ENCODE data around the gene DHRSX. TPM values are rescaled to one million over a fixed set of nuclear protein-coding genes. Genes with fewer than 3 reads are reported as not detected.

The DHRSX gene
- total and polyA plus RNA-seq, 9 of the 15 experiments (the other 6 are each of a cell fraction or from before 2014, with no cell fraction given) = 0.59 to 11.0 (median 6.2) TPM

DNA sequence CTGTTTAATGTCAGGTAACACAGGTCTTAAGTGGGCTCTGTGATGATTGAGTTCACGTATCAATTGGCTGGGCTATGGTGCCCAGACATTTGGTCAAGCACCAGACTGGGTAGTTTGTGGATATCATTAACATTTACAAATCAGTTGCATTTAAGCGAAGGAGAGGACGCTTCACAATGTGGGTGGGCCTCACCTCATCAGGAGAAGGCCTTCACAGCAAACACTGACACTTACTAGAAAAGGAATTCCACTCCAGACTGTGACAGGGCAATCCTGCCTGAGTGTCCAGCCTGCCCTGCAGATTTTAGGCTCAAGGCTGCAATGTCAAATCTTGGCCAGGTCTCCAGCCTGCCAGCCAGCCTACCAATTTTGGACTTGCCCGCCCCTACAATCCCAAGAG, 270.3 kb downstream of the DHRSX start:
- no peaks in the 10 kb centered on the region for H3K36me3 ChIP-seq (ENCODE audit: control insufficient read depth, insufficient read depth, low read length)
- intact Hi-C loops (cut with micrococcal nuclease) = loop anchor here (5.0 kb wide), 2 partner anchors 87 to 232 kb away; no protein-coding TSS in a partner anchor
- no peak for FAIRE-seq

DNA sequence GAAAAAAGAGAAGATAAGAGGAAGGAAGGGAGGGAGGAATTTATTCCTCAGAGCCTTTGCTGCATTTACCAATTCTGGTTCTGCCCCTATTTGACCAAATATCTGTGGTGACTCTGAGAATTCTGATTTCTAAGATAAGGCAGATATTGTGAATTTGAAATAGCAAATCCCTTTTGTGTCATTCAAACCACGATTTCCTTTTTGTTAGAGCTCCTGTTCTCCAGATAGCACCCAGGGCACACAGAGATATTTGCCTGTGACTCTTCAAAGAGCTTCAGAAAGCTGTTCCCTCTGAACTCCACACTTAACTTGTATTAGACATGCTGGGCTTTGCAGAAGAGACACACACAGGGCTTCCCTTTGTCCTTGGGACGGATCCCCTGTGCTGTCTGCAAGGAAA, 272.2 kb downstream of the DHRSX start:
- H3K27ac ChIP-seq (ENCODE audit: extremely low read depth, low read depth, low read length) = no peak overlapping the region
- 8% methylated on average over 1 of the region's 2 CpGs for WGBS (ENCODE audit: insufficient coverage, low coverage, missing lambda C conversion rate)
- DNase-seq (ENCODE audit: extremely low read depth in 1 of 4, low spot score in 3 of 4) (no peak), ATAC-seq (no peak), FAIRE-seq (no peak)
- no peaks in the 10 kb centered on the region for H3K27me3 ChIP-seq (ENCODE audit: control insufficient read depth in 2 of 2, insufficient read depth in 2 of 2, low read length in 2 of 2)
- ChIA-PET POLR2A (no interaction called here), CTCF (ENCODE audit: low intra/inter-chr PET ratio) (no interaction called here)
- no TSS peak for BruUV-seq (replicated peaks)
- H4K20me1 ChIP-seq (replicated peaks; ENCODE audit: control insufficient read depth, insufficient read depth, low read length) = no peaks in the 10 kb centered on the region
- intact Hi-C loops (cut with micrococcal nuclease) (no loop called here), in situ Hi-C loops (cut with MboI) (no loop called here)
- no peak overlapping the region for H3K4me3 ChIP-seq
- H3K79me2 ChIP-seq (ENCODE audit: control insufficient read depth, insufficient read depth, low read length) = no peaks in the 10 kb centered on the region
- H3K36me3 ChIP-seq (ENCODE audit: control insufficient read depth, insufficient read depth, low read length) = no peaks in the 10 kb centered on the region
- H3K9me3 ChIP-seq (replicated peaks; ENCODE audit: control insufficient read depth, insufficient read depth, low read depth, low read length) = peaks cover 8% of the 10 kb centered on the region
- no peaks in the 10 kb centered on the region for H3K9me1 ChIP-seq (ENCODE audit: control insufficient read depth, insufficient read depth, low read length)
- H3K4me2 ChIP-seq (ENCODE audit: insufficient read depth, low read length) = no peak overlapping the region
- H2AFZ ChIP-seq (ENCODE audit: low read depth, low read length) = no peak overlapping the region
- TF ChIP-seq ZNF197 (CRISPR knock-in tag; IDR thresholded peaks at IDR 0.05; ENCODE audit: low read depth) (no peak), KDM1A (IDR thresholded peaks at IDR 0.05) (no peak), ERF (CRISPR knock-in tag; IDR thresholded peaks at IDR 0.05) (no peak), NCOR1 (IDR thresholded peaks at IDR 0.05) (no peak), HNRNPL (IDR thresholded peaks at IDR 0.05; ENCODE audit: low read depth, low read length) (no peak)
- no peaks in the 10 kb centered on the region; a peak in 1 of 5 replicates for H3K4me1 ChIP-seq (replicated peaks in 1 of 2; ENCODE audit: control insufficient read depth in 2 of 2, insufficient read depth in 2 of 2, low read length in 2 of 2)
- no peak overlapping the region for H3K9ac ChIP-seq (ENCODE audit: insufficient read depth in 1 of 2, low read depth in 2 of 2, low read length in 2 of 2)

More for the DNA sequence above, 270.3 kb downstream of the DHRSX start:
- H3K9me3 ChIP-seq (replicated peaks; ENCODE audit: control insufficient read depth, insufficient read depth, low read depth, low read length) = no peaks in the 10 kb centered on the region; the same call in 1 of the 2 replicates
- DNase-seq (ENCODE audit: extremely low read depth in 1 of 4, low spot score in 3 of 4) (no peak), ATAC-seq (no peak)
- H3K4me1 ChIP-seq (replicated peaks in 1 of 2; ENCODE audit: control insufficient read depth in 2 of 2, insufficient read depth in 2 of 2, low read length in 2 of 2) = no peaks in the 10 kb centered on the region; a peak in 3 of 5 replicates
- in situ Hi-C loops (cut with MboI) = no loop called here
- no peaks in the 10 kb centered on the region for H3K27me3 ChIP-seq (ENCODE audit: control insufficient read depth in 2 of 2, insufficient read depth in 2 of 2, low read length in 2 of 2)
- H4K20me1 ChIP-seq (replicated peaks; ENCODE audit: control insufficient read depth, insufficient read depth, low read length) = no peaks in the 10 kb centered on the region
- no peak overlapping the region for H2AFZ ChIP-seq (ENCODE audit: low read depth, low read length)
- WGBS (ENCODE audit: insufficient coverage, low coverage, missing lambda C conversion rate) = 85% methylated on average over 4 of the region's 4 CpGs
- no peaks in the 10 kb centered on the region for H3K79me2 ChIP-seq (ENCODE audit: control insufficient read depth, insufficient read depth, low read length)
- CTCF ChIA-PET (ENCODE audit: low intra/inter-chr PET ratio) = no interaction called here
- no peak overlapping the region for H3K4me3 ChIP-seq
- POLR2A ChIA-PET = no interaction called here
- H3K9me1 ChIP-seq (ENCODE audit: control insufficient read depth, insufficient read depth, low read length) = no peaks in the 10 kb centered on the region
- H3K4me2 ChIP-seq (ENCODE audit: insufficient read depth, low read length) = no peak overlapping the region
- BruUV-seq (replicated peaks) = no TSS peak
- H3K27ac ChIP-seq (ENCODE audit: extremely low read depth, low read depth, low read length) = no peak overlapping the region
- no peak overlapping the region for H3K9ac ChIP-seq (ENCODE audit: insufficient read depth in 1 of 2, low read depth in 2 of 2, low read length in 2 of 2)
- TF ChIP-seq PYGO2 (tag; IDR thresholded peaks at IDR 0.05) (no peak), RBM25 (IDR thresholded peaks at IDR 0.05; ENCODE audit: low read depth, low read length, severe bottlenecking) (peak; percentile 16), ZNF134 (CRISPR knock-in tag; conservative IDR thresholded peaks at IDR 0.05) (peak; percentile 94)
